H54 (cell line): ENCODE results near the gene SMG6.
"Not testable (repeated sequence)": the region's sequence is repeated elsewhere in the genome, so short reads cannot be mapped to it uniquely, and the experiment has no call there.

Experiments used
- DNase-seq: peaks from one replicate; pipeline ENCODE4 v3.0.0; 2011; ENCODE audit warnings: low spot score, mixed read lengths; ENCODE audit not compliant: insufficient read length
- FAIRE-seq: peaks from 3 replicates; lab custom pipeline; 2011; peaks lifted over from hg19 to GRCh38; lab: Jason Lieb, UNC
- POLR2A ChIP-seq: IDR thresholded peaks from 2 replicates; pipeline ENCODE4 v1.6.1; 2011; ENCODE audit warnings: low read depth, mild to moderate bottlenecking, low read length

Gene SMG6

DNA sequence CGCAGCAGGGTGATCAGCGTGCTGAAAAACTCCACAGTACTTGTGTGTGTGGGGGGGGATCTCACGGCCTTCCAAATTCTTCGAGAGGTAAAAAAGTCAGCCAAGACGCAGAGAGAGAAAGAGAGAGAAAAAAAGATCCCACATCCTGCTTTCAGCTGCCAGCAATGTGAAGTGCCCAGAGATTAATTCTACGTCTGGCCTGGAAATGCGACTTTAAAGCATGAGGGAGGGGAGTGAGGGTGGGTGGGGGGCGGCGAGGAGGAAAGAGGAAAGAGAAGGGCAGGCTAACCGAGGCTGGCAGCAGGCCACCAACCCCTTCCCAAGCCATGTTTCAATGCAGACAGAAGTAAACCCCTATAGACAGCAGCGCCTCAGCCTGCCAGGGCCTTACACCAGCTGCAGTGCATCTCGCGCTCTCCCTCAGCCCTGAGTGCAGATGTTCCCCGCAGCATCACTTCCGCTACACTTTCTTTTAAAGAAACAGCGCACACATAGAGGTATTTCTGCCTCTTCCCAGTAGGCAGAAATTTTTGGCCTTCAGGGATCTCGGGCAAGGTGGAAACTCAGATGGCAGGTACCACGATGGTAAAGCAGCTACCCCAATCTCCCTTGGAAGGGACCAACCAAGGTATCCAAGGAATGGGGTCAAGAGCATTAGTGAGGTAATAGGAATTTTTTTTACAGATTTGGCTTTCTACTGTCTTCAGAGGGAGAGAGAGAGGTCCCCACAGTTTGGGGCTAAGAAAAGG lies 87.8 kb downstream of the SMG6 start:
- DNase-seq = peak; percentile 60
- FAIRE-seq = peak; percentile 93

DNA sequence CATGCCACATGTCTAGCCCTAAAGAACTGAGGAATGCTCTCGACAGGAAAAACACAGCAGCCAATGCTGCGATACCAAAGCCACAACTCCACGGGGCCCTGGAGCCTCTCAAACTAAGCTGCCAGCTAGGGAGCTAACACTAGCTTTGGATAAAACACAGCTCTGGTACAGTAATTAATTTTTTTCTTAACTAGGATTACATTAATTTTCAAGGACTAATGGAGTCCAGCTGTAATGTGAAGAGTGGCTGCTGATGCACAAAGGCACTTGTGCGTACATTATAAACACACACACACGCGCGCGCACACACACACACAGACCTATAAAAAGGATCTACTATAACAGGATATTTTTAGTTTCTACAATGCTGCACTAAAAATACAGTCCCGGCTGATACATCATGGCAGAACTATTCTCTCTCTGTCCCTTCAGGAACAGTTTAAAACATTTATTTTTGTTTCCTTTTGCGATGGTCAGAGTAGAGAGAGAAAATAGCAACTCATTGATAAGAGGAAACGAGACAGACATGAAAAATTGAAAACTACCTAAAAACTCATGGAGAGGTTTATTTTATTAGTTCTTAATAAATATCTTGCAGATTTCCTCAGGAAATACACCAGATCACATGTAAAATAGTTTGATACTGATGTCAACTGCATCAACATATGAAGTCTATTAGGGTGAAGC lies 88.5 kb downstream of the SMG6 start:
- DNase-seq (no peak), FAIRE-seq (no peak)
- TF ChIP-seq POLR2A = no peak

More for the DNA sequence above, 87.8 kb downstream of the SMG6 start:
- TF ChIP-seq POLR2A = no peak

DNA sequence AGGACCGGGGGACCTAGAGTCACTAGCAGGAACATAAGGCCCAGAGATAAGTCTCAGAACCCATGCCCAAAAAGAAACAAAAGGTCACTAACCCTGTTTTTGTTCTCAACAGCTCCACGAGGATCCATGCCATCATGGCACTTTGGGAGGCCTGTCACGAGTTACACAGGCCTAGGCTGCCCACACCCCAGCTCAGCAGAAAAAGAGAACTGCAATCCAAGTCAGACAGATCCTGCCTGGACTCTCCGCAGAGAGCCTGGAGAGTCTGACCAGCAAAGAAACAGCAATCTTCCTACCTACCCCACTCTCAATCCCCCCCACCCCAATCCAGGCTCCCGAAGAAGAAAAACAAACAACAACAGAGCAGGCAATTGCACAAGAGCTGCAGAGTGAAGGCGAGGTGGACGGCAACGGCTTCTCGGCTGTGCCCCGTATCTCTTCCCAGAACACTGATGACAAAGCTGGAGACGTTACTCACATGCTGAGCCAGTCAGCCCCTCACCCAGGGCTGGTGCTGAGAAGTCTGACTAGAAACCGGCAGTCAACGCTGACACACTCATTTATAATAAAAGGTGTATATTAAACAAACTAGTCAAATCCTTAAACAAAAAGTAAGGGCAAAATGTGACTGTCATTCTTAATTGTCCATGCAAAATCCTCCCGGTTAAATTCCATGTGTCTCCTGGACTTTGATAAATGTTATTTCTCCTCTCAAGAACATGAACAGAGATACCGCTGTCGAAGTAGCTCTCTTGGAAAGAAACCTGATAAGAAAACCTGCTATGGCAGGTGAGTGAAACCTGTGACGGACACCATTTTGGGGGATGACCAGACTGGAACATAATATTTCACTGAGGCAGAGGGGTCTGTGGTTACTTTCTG lies 89.3 kb downstream of the SMG6 start:
- TF ChIP-seq POLR2A = no peak
- peak; percentile 66 for FAIRE-seq
- DNase-seq = peak; percentile 51

DNA sequence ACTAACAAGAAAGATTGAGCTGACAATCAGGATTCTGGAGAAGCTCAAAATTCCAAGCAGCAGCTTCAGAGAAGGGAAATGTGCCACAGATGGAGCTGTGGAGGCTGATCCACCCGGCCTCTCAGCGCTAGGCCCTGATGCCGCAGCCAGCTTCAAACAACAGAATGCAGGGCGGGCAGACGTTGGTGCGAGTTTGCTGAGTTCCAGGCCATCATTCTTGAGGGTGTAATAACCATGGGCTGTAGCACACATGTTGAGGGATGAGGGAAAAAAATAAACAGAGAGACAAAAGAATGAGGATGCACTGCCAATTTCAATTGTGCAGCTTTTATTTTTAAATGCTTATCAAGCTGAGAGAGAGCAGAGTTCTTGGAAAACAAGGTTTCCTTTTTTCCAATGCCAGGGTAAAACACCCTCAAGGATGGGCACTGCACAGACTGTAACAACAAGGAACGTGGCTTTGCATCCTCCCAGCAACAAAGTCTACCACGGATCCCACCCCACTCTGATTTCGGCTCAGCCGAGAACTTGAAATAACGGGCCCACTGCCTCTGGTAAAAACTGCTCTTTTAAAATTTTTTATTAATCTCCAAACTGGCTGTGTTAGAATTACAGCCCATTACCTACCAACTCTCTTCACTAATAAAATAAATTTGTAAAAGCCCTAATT lies 90.2 kb downstream of the SMG6 start:
- TF ChIP-seq POLR2A = no peak
- DNase-seq = no peak
- no peak for FAIRE-seq

DNA sequence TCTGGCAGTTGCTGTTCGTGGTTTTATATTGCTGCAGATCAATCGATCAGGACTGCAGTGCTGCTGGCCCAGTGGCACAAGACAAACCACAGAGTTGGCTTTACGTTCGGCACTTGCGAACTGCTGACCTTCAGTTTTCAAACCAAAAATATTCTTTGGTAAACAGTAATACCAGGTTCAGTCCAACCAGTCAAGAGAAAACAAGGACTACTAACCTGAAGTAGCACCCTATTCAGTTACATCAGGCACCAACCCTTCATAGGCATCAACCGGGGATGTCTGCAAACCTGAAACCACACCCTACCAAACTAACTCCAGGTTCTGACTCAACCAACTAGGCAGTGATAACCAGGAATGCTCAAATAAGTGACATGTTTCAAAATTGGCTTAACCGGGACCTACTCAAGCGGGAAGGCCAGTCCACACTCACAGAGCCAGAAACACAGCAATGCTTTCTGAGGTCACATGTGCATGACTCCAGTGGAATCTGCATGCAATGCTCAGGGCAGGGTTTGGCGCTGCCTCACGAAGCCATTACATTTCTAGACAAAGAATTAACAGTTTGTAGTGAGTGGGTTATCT lies 91.1 kb downstream of the SMG6 start:
- FAIRE-seq (no peak), DNase-seq (no peak)

DNA sequence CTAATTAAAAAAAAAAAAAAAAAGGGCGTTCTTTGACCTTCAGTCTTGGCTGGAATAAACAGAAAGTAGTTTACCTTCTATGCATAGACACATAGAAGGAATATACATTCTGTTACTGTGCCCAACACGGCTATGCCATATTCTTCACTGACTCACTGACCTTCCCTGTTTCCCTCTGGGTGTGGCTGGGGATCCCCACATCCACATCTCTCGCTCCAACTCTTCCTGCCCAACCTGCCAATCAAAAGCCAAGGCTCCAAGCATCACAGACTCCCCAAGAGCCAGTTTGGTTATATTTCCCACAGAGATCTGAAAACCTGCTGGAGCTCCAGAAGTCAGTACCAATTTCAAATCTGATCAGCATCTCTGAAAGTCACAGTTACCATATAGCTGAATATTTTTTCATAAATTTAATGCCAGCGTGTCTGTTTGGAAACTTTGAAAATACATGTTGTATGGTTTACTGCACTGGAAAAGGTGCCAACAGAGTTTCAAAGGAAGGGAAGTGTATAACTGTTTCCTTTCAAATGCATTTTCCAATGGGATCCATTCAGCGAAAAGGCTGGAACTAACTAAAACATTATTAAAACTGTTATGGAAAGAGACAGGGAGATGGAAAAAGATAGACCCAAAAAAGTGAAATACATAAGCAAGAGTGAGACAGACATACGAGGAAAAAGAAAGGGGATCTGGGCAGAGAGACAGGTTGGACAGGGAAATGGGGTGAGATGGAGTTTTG lies 91.8 kb downstream of the SMG6 start:
- FAIRE-seq (no peak), DNase-seq (no peak)
- TF ChIP-seq POLR2A = no peak

More for the DNA sequence above, 91.1 kb downstream of the SMG6 start:
- no peak for TF ChIP-seq POLR2A

DNA sequence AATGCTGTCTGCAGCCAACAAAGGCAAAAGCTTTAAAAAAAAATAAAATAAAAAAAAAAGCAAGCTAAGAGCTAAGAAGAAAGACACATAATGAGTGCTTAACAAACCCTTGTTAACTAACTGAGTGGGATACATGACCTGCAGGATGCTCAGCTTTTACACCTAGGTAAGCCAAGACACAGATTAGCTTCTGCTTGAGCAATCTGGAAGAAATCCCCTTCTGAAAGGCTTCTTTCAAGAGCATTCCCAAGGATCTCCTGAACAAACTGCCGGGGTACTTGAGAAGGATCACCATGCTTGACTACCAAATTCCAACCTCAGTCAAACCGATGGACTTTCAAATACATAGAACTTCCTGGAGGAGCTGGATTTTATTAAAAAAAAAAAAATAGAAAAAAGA lies 92.9 kb downstream of the SMG6 start:
- TF ChIP-seq POLR2A = no peak
- DNase-seq (no peak), FAIRE-seq (no peak)

DNA sequence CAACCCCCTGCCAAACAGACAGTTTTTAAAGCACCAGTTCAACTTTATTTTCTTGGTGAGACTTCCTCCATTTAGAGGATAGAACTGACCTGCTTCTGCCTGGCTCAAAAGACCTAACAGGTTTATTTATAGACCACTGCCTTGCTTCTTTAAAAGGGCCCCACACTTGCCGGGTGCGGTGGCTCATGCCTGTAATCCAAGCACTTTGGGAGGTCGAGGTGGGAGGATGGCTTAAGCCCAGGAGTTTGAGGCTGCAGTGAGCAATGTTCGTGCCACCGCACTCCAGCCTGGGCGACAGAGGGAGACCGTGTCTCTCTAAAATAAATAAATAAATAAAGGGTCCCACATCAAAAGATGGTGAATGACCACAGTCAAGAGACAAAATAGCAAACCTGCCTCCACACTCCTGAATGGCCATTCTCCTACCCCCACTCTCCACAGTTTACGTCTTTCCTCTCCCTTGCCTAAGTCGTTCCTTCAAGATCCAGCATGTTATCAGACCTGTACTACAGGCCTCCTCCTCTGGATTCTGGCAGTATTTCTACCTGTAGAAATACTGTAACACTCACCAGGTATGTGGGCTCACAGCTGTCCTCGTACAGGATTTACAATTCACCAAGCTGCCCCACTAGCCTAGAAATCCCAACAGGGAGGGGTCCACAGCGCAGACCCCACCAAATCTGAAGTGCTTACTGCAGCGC lies 95.6 kb downstream of the SMG6 start:
- DNase-seq (no peak), FAIRE-seq (no peak)
- no peak for TF ChIP-seq POLR2A

DNA sequence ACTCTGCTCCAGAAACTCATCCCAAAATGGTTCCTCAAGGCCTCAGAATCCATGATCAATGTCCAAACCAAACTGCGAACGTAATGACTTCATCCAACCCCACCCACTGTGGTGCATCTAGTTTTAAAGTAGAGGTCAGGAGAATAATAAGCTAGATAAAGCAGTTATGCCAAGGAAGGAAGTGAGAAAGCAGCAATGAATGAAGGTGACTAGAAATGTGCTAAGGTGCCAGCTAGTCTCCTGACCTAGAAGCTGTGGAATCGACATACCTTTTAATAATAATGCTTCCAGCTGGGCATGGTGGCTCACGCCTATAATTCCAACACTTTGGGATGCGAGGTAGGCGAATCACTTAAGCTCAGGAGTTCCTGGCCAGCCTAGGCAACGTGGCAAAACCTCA lies 99.2 kb downstream of the SMG6 start:
- no peak for TF ChIP-seq POLR2A
- no peak for FAIRE-seq
- no peak for DNase-seq

DNA sequence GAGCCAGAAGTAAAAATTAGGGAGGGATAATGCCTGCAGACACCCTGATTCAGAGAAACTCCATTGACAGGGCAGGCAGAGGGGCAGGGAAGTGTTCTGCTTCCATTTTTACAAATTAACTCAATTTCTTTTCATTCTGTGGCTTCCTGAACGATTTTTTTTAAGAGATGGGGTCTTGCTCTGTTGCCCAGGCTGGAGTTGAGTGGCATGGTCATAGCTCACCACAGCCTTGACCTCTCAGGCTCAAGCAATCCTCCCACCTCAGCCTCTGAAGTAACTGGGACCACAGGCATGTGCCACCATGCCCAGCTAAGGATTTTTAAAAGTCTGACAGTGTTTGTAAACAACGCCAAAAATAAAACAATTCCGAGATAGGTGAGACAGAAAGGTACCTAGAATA lies 99.8 kb downstream of the SMG6 start:
- FAIRE-seq = no peak
- DNase-seq = no peak
- no peak for TF ChIP-seq POLR2A

DNA sequence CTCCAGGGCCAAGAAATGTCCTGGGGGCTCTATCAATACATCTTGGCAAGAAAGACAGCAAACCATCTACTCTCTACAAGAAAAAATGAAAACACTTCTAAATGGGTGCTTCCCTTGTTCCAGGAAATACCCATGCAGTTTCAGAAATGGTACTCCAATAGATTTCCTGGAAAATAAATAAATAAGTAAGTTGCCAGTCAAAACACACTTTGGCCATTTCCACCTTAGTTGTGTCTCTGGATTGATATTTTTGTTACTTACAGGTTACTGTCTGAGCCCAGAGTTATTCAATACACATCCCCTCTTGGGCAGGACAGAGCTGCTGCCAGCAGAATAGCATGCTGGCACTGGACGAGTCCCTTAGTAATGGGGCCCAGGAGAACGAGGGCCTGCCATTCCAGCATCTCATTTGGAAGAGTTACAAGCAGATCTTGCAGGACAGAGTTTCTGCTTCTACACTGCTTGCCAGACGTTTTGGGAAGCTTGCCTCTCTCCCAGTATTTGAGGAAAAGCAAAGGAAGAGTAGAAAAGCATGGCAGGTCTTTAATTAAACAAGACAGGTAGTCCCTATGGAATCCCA lies 100.5 kb downstream of the SMG6 start:
- TF ChIP-seq POLR2A = no peak

DNA sequence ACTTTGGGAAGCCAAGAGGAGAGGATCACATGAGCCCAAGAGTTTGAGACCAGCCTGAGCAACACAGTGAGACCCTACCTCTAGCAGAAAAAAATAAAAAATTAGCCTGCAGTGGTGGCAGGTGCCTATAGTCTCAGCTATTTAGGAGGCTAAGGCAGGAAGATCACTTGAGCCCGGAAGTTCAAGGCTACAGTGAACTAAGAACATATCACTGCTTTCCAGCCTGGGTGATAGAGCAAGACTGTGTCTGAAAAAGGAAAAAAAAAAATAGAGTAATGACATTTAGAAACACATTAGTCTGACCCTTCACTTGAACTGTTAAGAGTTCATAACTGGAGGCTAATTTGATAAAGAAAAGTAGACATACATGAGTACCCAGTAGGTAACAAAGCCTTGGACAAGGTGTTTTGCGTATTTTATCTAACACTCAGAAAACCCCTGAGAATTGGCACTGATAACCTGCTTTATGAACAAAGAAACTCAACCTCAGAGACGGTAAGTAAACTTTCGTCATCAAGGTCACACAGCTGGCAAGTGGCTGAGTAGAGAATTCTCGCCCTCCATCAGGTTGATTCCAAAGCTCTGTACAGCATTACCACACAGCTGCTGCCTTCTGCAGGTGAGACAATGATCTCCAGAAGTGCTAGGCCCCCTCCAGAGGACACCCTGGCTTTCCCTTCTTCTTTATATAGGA lies 101.1 kb downstream of the SMG6 start:
- FAIRE-seq (no peak), DNase-seq (no peak)
- TF ChIP-seq POLR2A = no peak

More for the DNA sequence above, 100.5 kb downstream of the SMG6 start:
- no peak for DNase-seq
- no peak for FAIRE-seq

DNA sequence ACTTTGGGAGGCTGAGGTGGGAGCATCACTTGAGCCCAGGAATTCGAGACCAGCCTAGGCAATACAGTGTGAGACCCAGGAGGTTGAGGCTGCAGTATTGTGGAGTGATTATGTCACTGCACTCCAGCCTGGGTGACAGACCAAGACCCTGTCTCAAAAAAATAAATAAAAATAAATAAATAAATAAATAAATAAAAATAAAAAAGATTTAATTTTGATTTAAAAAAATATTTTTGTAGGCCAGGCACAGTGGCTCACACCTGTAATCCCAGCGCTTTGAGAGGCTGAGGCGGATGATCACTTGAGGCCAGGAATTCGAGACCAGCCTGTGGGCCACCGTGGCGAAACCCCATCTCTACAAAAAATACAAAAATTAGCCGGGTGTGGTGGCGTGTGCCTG lies 104.2 kb downstream of the SMG6 start:
- not testable (repeated sequence) for FAIRE-seq, DNase-seq
